ENCODE results near the gene DEPDC1B. TPM values are rescaled to one million over a fixed set of nuclear protein-coding genes. Genes with fewer than 3 reads are reported as not detected.
"Not testable (repeated sequence)": the region's sequence is repeated elsewhere in the genome, so short reads cannot be mapped to it uniquely, and the experiment has no call there.

Gene DEPDC1B
- total RNA-seq, 4 donors from 2014 or later = 0.49 to 1.9 (median 1.3) TPM

DNA sequence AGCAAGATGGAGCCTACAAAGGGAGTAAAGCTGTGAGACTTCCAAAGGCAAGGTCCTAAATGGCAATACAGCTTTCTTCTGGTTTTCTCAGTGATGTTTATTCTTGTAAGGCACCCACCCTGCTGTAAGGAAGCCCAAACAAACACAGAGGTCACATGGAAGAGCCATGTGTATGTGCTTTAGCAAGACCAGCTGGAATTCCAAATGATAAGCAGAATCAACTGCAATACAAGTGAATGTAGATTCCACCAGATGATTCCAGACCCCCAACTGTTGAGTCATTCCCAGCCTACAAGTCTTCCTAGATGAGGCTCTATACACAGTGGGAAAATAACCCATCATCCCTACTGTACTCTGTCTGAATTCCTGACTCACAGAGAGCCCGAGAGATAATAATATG lies 122.8 kb downstream of the DEPDC1B start:
- DNase-seq = no peak
- H3K4me3 ChIP-seq (replicated peaks in 1 of 3) = no peak overlapping the region
- TF ChIP-seq CTCF (IDR thresholded peaks at IDR 0.05) (no peak), POLR2A (IDR thresholded peaks at IDR 0.05) (no peak)
- H3K4me1 ChIP-seq = no peaks in the 10 kb centered on the region
- intact Hi-C loops (cut with DNase I) = no loop called here
- no peaks in the 10 kb centered on the region for H3K27me3 ChIP-seq
- H3K36me3 ChIP-seq = no peaks in the 10 kb centered on the region
- H3K27ac ChIP-seq = no peak overlapping the region
- whole genome bisulfite sequencing, 2 donors = 94 to 95% methylated on average over 1 of the region's 1 CpG
- H3K9me3 ChIP-seq = no peaks in the 10 kb centered on the region

- intact Hi-C loops (cut with DNase I) = no loop called here
- WGBS, 2 donors = 95 to 97% methylated on average over 2 of the region's 2 CpGs
Observed at GRCh38 chr5:60576425-60576824, 123.5 kb downstream of the DEPDC1B start.

GRCh38 chr5:60568646-60569045 lies 131.3 kb downstream of the DEPDC1B start:
- Histone ChIP-seq H3K36me3 (no peaks in the 10 kb centered on the region), H3K27me3 (no peaks in the 10 kb centered on the region), H3K9me3 (no peaks in the 10 kb centered on the region), H3K4me1 (no peaks in the 10 kb centered on the region), H3K27ac (no peak overlapping the region), H3K4me3 (replicated peaks in 1 of 3) (no peak overlapping the region)
- no peak for DNase-seq
- TF ChIP-seq POLR2A (IDR thresholded peaks at IDR 0.05) (no peak), CTCF (IDR thresholded peaks at IDR 0.05) (no peak)
- 93 to 100% methylated on average over 2 of the region's 2 CpGs for WGBS, 2 donors
- intact Hi-C loops (cut with DNase I) = no loop called here

More at GRCh38 chr5:60576425-60576824, 123.5 kb downstream of the DEPDC1B start:
- no peaks in the 10 kb centered on the region for H3K27me3 ChIP-seq
- no peaks in the 10 kb centered on the region for H3K4me1 ChIP-seq
- no peak for DNase-seq
- no peak overlapping the region for H3K4me3 ChIP-seq (replicated peaks in 1 of 3)
- no peak overlapping the region for H3K27ac ChIP-seq
- H3K9me3 ChIP-seq = no peaks in the 10 kb centered on the region
- no peaks in the 10 kb centered on the region for H3K36me3 ChIP-seq
- TF ChIP-seq POLR2A (IDR thresholded peaks at IDR 0.05) (no peak), CTCF (IDR thresholded peaks at IDR 0.05) (no peak)

DNA sequence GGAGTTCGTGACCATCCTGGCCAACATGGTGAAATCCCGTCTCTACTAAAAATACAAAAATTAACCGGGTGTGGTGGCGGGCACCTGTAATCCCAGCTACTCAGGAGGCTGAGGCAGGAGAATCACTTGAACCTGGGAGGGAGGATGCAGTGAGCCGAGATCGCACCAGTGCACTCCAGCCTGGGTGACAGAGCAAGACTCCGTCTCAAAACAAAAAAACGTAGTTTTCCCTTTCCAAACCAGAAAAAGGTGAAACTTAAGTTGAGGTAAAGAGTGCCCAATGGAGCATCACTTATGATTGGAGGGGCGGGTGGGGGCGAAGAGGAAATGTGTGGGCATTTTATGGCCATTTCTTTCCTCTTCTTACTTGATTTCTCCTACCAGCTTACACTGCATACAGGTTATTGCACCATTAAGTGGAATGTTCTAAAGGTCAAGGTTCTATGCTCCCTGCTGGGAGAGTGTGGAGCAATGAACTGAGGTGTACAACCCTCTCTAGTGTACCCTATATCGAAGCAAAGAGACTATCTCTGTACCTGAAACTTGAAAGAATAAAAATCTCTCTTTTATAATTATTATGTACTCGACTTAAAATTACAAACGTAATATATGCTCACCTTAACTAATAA lies 136.2 kb downstream of the DEPDC1B start:
- Histone ChIP-seq H3K36me3 (no peaks in the 10 kb centered on the region), H3K4me1 (no peaks in the 10 kb centered on the region), H3K27me3 (no peaks in the 10 kb centered on the region), H3K9me3 (no peaks in the 10 kb centered on the region), H3K27ac (no peak overlapping the region), H3K4me3 (replicated peaks in 1 of 3) (no peak overlapping the region)
- intact Hi-C loops (cut with DNase I) = no loop called here
- no peak for DNase-seq
- TF ChIP-seq POLR2A (IDR thresholded peaks at IDR 0.05) (no peak), CTCF (IDR thresholded peaks at IDR 0.05) (no peak)
- 93 to 94% methylated on average over 13 of the region's 13 CpGs for WGBS, 2 donors

- intact Hi-C loops (cut with DNase I); H3K4me1 ChIP-seq; H3K36me3 ChIP-seq; H3K4me3 ChIP-seq (replicated peaks in 1 of 3); H3K27me3 ChIP-seq; H3K9me3 ChIP-seq; H3K27ac ChIP-seq; DNase-seq: not testable (repeated sequence)
- WGBS, 2 donors = 97 to 98% methylated on average over 2 of the region's 2 CpGs
Observed at GRCh38 chr5:60553291-60553690, 146.7 kb downstream of the DEPDC1B start.
